ENCODE results near the gene LLGL2. TPM values are rescaled to one million over a fixed set of nuclear protein-coding genes. Genes with fewer than 3 reads are reported as not detected.

Gene LLGL2
- total RNA-seq, 2 donors from 2014 or later = 4.1 to 8.5 TPM

- no peak overlapping the region for H3K27ac ChIP-seq
- no peak for DNase-seq (ENCODE audit: low spot score)
- no peaks in the 10 kb centered on the region for H3K36me3 ChIP-seq
- H3K27me3 ChIP-seq = no peaks in the 10 kb centered on the region
- no peaks in the 10 kb centered on the region for H3K9me3 ChIP-seq
- no peak for TF ChIP-seq CTCF (IDR thresholded peaks at IDR 0.05)
- H3K4me3 ChIP-seq = no peak overlapping the region
- H3K4me1 ChIP-seq = no peaks in the 10 kb centered on the region
Observed at GRCh38 chr17:75572713-75573539, 47.4 kb downstream of the LLGL2 start.

- H3K36me3 ChIP-seq = no peaks in the 10 kb centered on the region
- H3K27ac ChIP-seq = no peak overlapping the region
- no peak for DNase-seq (ENCODE audit: low spot score)
- no peak overlapping the region for H3K4me3 ChIP-seq
- H3K9me3 ChIP-seq = no peaks in the 10 kb centered on the region
- no peak for TF ChIP-seq CTCF (IDR thresholded peaks at IDR 0.05)
- no peaks in the 10 kb centered on the region for H3K27me3 ChIP-seq
- peaks cover 0 to 1% of the 10 kb centered on the region in 2 donors for H3K4me1 ChIP-seq
Observed at GRCh38 chr17:75573540-75573957, 48.1 kb downstream of the LLGL2 start.

GRCh38 chr17:75573994-75574393, 48.5 kb downstream of the LLGL2 start:
- H3K27me3 ChIP-seq = no peaks in the 10 kb centered on the region
- no peaks in the 10 kb centered on the region for H3K36me3 ChIP-seq
- H3K27ac ChIP-seq = no peak overlapping the region
- DNase-seq (ENCODE audit: low spot score) = no peak
- H3K9me3 ChIP-seq = no peaks in the 10 kb centered on the region
- peaks cover 0 to 6% of the 10 kb centered on the region in 2 donors for H3K4me1 ChIP-seq
- no peak for TF ChIP-seq CTCF (IDR thresholded peaks at IDR 0.05)
- no peak overlapping the region for H3K4me3 ChIP-seq

- Histone ChIP-seq H3K27ac (no peak overlapping the region), H3K36me3 (no peaks in the 10 kb centered on the region), H3K27me3 (no peaks in the 10 kb centered on the region), H3K4me3 (no peak overlapping the region), H3K4me1 (peaks cover 0 to 8% of the 10 kb centered on the region in 2 donors), H3K9me3 (no peaks in the 10 kb centered on the region)
- no peak for DNase-seq (ENCODE audit: low spot score)
- TF ChIP-seq CTCF (IDR thresholded peaks at IDR 0.05) = no peak
Observed at GRCh38 chr17:75574404-75575036, 49.0 kb downstream of the LLGL2 start.

- H3K27ac ChIP-seq = no peak overlapping the region
- no peak for DNase-seq (ENCODE audit: low spot score)
- no peak overlapping the region for H3K4me3 ChIP-seq
- H3K27me3 ChIP-seq = no peaks in the 10 kb centered on the region
- no peaks in the 10 kb centered on the region for H3K9me3 ChIP-seq
- H3K4me1 ChIP-seq = peaks cover 0 to 8% of the 10 kb centered on the region in 2 donors
- no peaks in the 10 kb centered on the region for H3K36me3 ChIP-seq
- no peak for TF ChIP-seq CTCF (IDR thresholded peaks at IDR 0.05)
Observed at GRCh38 chr17:75575197-75575596, 49.7 kb downstream of the LLGL2 start.

All from right atrium auricular region (tissue), 2 donors.